Measurements from ENCODE around the gene RIPPLY1. TPM values are rescaled to one million over a fixed set of nuclear protein-coding genes. Genes with fewer than 3 reads are reported as not detected.

RIPPLY1 gene
- total RNA-seq, 1 donor, result not detected

- peak in 2 of 3 donors; percentile 1 to 6 for DNase-seq (ENCODE audit: low read depth in 2 of 3, low spot score in 2 of 3)
These were observed 40.0 kb downstream of the RIPPLY1 start for GRCh38 chrX:106862972-106863688.

Other genes with a start within 250 kb of the RIPPLY1 start
- not detected for gene RNF128, start 176.6 kb downstream of the RIPPLY1 start, total RNA-seq
- 1.1 TPM for gene TBC1D8B, start 100.7 kb downstream of the RIPPLY1 start, total RNA-seq
- gene CLDN2, start 17.1 kb upstream of the RIPPLY1 start, total RNA-seq, result not detected
- 0.54 TPM for gene MORC4, start 96.9 kb upstream of the RIPPLY1 start, total RNA-seq
- 3.0 TPM for gene RBM41, start 215.5 kb upstream of the RIPPLY1 start, total RNA-seq

All from hematopoietic multipotent progenitor cell (in vitro differentiated cells).